BE2C (cell line): ENCODE data around the gene PACC1.
"Not testable (repeated sequence)": the region's sequence is repeated elsewhere in the genome, so short reads cannot be mapped to it uniquely, and the experiment has no call there.

ENCODE experiments used
- DNase-seq: peaks from one replicate; pipeline ENCODE4 v3.0.0-alpha.2; 2020
- H3K27me3 ChIP-seq: fragments of 250-450 bp; sonication (Bioruptor Pico); 2 replicates; pipeline ENCODE4 v1.5.1; 2020; ENCODE audit warnings: mild to moderate bottlenecking
- H3K36me3 ChIP-seq: fragments of 250-450 bp; sonication (Bioruptor Pico); 2 replicates; pipeline ENCODE4 v1.5.1; 2020; ENCODE audit warnings: mild to moderate bottlenecking
- H3K4me1 ChIP-seq: fragments of 250-450 bp; sonication (Bioruptor Pico); 2 replicates; pipeline ENCODE4 v1.5.1; 2020
- H3K4me3 ChIP-seq: 2 replicates; pipeline ENCODE4 v1.5.1; 2011; ENCODE audit warnings: low read depth, low read length
- H3K9me3 ChIP-seq: fragments of 250-450 bp; sonication (Bioruptor Pico); 2 replicates; pipeline ENCODE4 v1.5.1; 2020
- CTCF ChIP-seq: IDR thresholded peaks from 2 replicates; pipeline ENCODE4 v1.5.1; 2012; ENCODE audit warnings: mild to moderate bottlenecking, low read depth, low read length

The PACC1 gene

GRCh38 chr1:212323066-212323465 is 91.6 kb downstream of the PACC1 start:
- H3K27me3 ChIP-seq: no peaks in the 10 kb centered on the region
- TF ChIP-seq CTCF: no peak
- no peaks in the 10 kb centered on the region for H3K4me1 ChIP-seq
- H3K4me3 ChIP-seq: no peak overlapping the region
- H3K36me3 ChIP-seq: no peaks in the 10 kb centered on the region
- H3K9me3 ChIP-seq: no peaks in the 10 kb centered on the region
- no peak for DNase-seq

- H3K27me3 ChIP-seq, H3K36me3 ChIP-seq, H3K4me1 ChIP-seq, H3K4me3 ChIP-seq, DNase-seq, H3K9me3 ChIP-seq: not testable (repeated sequence)
Measured at GRCh38 chr1:212321031-212321430, 93.7 kb downstream of the PACC1 start.

- H3K36me3 ChIP-seq: no peaks in the 10 kb centered on the region
- H3K27me3 ChIP-seq: no peaks in the 10 kb centered on the region
- TF ChIP-seq CTCF: no peak
- no peak overlapping the region for H3K4me3 ChIP-seq
- H3K4me1 ChIP-seq: no peaks in the 10 kb centered on the region
- no peak for DNase-seq
- H3K9me3 ChIP-seq: no peaks in the 10 kb centered on the region
Measured at GRCh38 chr1:212317916-212318315, 96.8 kb downstream of the PACC1 start.

GRCh38 chr1:212315907-212316306 is 98.8 kb downstream of the PACC1 start:
- H3K36me3 ChIP-seq: no peaks in the 10 kb centered on the region
- H3K27me3 ChIP-seq: no peaks in the 10 kb centered on the region
- no peaks in the 10 kb centered on the region for H3K4me1 ChIP-seq
- H3K4me3 ChIP-seq: no peak overlapping the region
- peak; percentile 33 for TF ChIP-seq CTCF
- no peak for DNase-seq
- H3K9me3 ChIP-seq: no peaks in the 10 kb centered on the region

- DNase-seq: no peak
- H3K36me3 ChIP-seq: no peaks in the 10 kb centered on the region
- no peaks in the 10 kb centered on the region for H3K4me1 ChIP-seq
- H3K4me3 ChIP-seq: no peak overlapping the region
- H3K27me3 ChIP-seq: no peaks in the 10 kb centered on the region
- TF ChIP-seq CTCF: no peak
- no peaks in the 10 kb centered on the region for H3K9me3 ChIP-seq
Measured at GRCh38 chr1:212315184-212315583, 99.5 kb downstream of the PACC1 start.
